ENCODE measurements around the gene SKI. TPM values are rescaled to one million over a fixed set of nuclear protein-coding genes. Genes with fewer than 3 reads are reported as not detected.

The SKI gene
- total RNA-seq, 4 donors from 2014 or later, result 60.2 to 157 (median 79.0) TPM

DNA sequence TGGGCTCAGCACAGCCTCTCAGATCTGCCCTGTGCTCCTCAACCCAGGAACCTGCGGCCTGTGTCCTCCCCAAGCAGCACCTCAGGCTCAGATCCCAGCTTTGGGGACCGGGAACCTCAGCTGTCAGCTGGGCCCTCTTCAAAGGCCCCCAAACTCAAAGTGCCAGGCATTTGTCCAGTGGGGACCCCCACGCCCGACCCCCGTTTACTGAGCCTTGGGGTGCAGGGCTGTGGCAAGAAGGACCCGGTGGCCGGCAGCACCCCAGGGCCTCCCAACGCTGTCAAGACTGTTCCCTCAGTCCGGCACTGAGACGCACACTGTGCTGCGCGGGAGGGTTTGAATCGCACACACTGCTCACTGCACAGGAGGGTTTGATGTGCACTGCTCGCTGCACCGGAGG is 128.3 kb downstream of the SKI start:
- H3K36me3 ChIP-seq, result peaks cover 0 to 6% of the 10 kb centered on the region in 2 donors
- no peaks in the 10 kb centered on the region for H3K27me3 ChIP-seq
- peaks cover 0 to 40% (median 18%) of the 10 kb centered on the region in 3 donors for H3K4me1 ChIP-seq
- no peak overlapping the region for H3K4me3 ChIP-seq
- no peak for ATAC-seq
- no peak overlapping the region for H3K27ac ChIP-seq
- H3K9me3 ChIP-seq, result no peaks in the 10 kb centered on the region
- TF ChIP-seq POLR2A (IDR thresholded peaks at IDR 0.05) (no peak), EP300 (IDR thresholded peaks at IDR 0.05) (no peak), POLR2AphosphoS5 (IDR thresholded peaks at IDR 0.05) (no peak)
- TF ChIP-seq, protein P1, sequence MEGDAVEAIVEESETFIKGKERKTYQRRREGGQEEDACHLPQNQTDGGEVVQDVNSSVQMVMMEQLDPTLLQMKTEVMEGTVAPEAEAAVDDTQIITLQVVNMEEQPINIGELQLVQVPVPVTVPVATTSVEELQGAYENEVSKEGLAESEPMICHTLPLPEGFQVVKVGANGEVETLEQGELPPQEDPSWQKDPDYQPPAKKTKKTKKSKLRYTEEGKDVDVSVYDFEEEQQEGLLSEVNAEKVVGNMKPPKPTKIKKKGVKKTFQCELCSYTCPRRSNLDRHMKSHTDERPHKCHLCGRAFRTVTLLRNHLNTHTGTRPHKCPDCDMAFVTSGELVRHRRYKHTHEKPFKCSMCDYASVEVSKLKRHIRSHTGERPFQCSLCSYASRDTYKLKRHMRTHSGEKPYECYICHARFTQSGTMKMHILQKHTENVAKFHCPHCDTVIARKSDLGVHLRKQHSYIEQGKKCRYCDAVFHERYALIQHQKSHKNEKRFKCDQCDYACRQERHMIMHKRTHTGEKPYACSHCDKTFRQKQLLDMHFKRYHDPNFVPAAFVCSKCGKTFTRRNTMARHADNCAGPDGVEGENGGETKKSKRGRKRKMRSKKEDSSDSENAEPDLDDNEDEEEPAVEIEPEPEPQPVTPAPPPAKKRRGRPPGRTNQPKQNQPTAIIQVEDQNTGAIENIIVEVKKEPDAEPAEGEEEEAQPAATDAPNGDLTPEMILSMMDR (IDR thresholded peaks at IDR 0.05), result no peak
- 80% methylated on average over 1 of the region's 15 CpGs; no CpG with 5 or more reads in 1 of the 2 donors for WGBS, 2 donors (ENCODE audit: low coverage in 1 of 2)

DNA sequence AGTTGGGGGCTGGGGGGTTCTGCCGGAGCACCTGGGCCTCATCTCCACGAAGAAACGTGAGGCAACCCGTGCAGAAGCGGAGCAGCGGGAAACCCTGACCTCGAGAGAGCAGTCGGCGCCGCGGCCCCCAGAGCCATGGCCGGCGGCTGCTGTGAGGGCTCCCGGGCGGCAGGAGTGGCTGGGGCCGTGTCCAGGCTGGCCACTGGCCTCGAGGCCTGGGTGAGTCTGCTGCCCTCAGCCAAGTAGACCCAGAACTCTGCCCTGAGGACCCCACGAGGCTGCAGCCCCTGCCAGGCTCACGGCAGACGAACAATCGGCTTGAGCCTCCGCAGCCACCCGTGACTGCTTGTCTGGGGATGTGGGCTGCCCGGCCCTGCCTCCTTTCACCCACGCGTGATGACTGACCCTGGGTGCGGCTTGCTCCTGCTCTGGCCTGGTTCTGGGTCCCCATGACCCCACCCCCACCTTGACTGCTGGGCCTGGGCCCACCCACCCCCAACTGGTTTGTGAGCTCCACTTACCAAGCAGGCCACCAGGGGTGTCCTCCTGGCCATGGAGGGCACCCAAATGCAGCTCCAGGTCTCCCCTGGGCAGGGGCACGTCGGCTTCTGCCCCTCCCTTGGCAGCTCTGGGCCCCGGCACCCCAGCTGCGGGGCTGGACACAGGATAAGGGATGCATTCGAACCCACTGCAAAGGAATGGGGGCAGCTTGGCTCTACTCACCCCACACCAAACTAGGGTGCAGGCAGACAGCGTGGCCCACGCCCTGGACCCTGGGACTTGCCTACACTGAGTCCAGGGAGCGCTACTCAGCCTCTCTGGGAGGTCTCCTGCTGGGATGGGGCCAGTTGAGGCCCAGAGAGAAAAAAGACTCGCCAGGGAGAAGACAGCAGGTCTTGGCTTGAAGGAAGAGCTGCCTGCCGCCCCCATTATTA is 129.1 kb downstream of the SKI start:
- ATAC-seq, result no peak

DNA sequence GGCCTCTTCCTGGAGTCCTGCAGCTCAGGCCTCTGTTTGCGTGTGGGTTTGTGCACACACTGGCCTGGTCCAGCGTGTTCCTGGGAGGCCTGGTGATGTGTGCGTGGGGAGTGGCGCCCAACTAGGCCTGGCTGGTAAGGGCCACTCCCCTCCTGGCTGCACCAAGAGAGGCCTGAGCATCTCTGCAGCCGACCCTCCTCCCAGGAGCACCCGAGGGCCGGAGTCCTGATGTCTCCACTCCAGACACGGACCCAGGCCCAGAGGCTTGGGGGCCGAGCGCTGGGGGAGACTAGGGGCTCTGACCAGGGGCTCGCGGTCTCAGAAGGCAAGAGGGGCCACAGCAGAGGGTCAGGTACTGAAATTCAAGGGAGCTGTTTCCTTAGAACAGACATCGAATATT is 130.0 kb downstream of the SKI start:
- peak overlapping the region in 1 of 4 donors; percentile 27 for H3K27ac ChIP-seq
- no peaks in the 10 kb centered on the region for H3K27me3 ChIP-seq
- ATAC-seq, result no peak
- TF ChIP-seq POLR2A (IDR thresholded peaks at IDR 0.05) (no peak), EP300 (IDR thresholded peaks at IDR 0.05) (no peak), POLR2AphosphoS5 (IDR thresholded peaks at IDR 0.05) (no peak)
- TF ChIP-seq, protein P1 (IDR thresholded peaks at IDR 0.05), result no peak
- H3K4me1 ChIP-seq, result peaks cover 0 to 44% (median 18%) of the 10 kb centered on the region in 3 donors
- H3K36me3 ChIP-seq, result peaks cover 0 to 6% of the 10 kb centered on the region in 2 donors
- WGBS, 2 donors (ENCODE audit: low coverage in 1 of 2), result 60 to 100% methylated on average over 1 of the region's 13 CpGs
- no peaks in the 10 kb centered on the region for H3K9me3 ChIP-seq
- no peak overlapping the region for H3K4me3 ChIP-seq

More for the DNA sequence above, 129.1 kb downstream of the SKI start:
- no peak for TF ChIP-seq POLR2A (IDR thresholded peaks at IDR 0.05)
- no peak for TF ChIP-seq EP300 (IDR thresholded peaks at IDR 0.05)
- 85% methylated on average over 4 of the region's 37 CpGs; no CpG with 5 or more reads in 1 of the 2 donors for WGBS, 2 donors (ENCODE audit: low coverage in 1 of 2)
- H3K4me3 ChIP-seq, result no peak overlapping the region
- peaks cover 0 to 6% of the 10 kb centered on the region in 2 donors for H3K36me3 ChIP-seq
- no peaks in the 10 kb centered on the region for H3K9me3 ChIP-seq
- H3K27ac ChIP-seq, result no peak overlapping the region
- no peaks in the 10 kb centered on the region for H3K27me3 ChIP-seq
- H3K4me1 ChIP-seq, result peaks cover 0 to 44% (median 18%) of the 10 kb centered on the region in 3 donors

DNA sequence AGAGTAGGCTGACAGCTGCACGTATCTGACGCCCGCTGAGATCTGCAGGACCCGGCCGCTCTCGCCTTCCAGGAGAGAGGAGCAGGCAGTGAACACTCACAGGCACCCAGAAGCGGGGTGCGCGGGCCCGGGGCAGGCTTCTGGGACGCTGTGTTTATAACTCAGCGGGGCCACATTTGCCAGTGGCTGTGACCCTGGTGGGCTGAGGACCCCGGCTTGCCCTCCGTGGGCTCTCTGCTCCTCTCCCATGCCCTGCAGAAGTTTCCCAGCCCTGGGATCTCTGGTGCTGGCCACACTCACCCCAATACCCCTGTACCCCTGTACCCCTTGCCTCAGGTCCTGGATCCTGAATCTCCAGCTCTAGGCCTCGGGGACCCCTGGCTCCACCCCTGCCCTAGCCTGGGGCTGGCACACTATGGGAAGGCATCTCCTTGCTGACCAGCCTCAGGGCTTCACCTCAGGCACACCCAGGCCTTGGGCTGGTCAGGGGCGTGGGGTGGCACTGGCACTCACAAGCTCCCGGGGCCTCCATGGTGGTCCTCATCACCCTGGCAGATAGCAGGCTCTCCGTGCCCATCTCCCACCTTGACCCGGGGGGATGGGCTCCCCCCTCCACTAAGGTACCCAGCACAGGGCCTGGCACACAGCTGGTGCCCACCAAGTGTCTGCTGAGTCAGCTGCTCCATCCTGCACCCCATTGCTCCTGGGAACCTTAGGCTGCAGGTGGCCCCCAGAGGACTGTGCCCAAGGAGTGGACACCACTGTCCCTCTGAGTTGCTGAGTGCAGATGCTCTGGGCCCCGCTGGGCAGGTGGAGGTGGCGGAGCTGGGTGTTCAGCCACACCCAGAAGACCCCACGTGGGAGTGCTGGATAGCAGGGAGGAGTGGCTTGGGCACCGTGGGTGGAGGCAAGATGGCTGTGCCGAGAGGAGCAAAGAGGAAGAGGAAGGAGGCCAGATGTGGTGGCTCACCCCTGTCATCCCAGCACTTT is 130.8 kb downstream of the SKI start:
- Histone ChIP-seq H3K9me3 (no peaks in the 10 kb centered on the region), H3K36me3 (peaks cover 0 to 6% of the 10 kb centered on the region in 2 donors), H3K4me1 (peaks cover 0 to 38% (median 18%) of the 10 kb centered on the region in 3 donors), H3K27me3 (no peaks in the 10 kb centered on the region), H3K27ac (peak overlapping the region in 2 of 4 donors; percentile 27 to 80), H3K4me3 (no peak overlapping the region)
- TF ChIP-seq POLR2AphosphoS5 (IDR thresholded peaks at IDR 0.05) (no peak), EP300 (IDR thresholded peaks at IDR 0.05) (no peak), POLR2A (IDR thresholded peaks at IDR 0.05) (no peak)
- TF ChIP-seq, protein P1 (IDR thresholded peaks at IDR 0.05), result no peak
- ATAC-seq, result no peak
- WGBS, 2 donors (ENCODE audit: low coverage in 1 of 2), result 83 to 91% methylated on average over 1 to 14 of the region's 24 CpGs

Other genes with a start within 250 kb of the SKI start
- under 1 TPM in 1 of 4 donors, not detected in 3; 0.12 TPM for gene CFAP74, start 224.5 kb upstream of the SKI start, total RNA-seq
- under 1 TPM in 1 of 4 donors, not detected in 3; 0.73 TPM for gene GABRD, start 209.0 kb upstream of the SKI start, total RNA-seq
- gene PRKCZ, start 177.9 kb upstream of the SKI start, total RNA-seq, result 1 to 10 TPM; 2.4 to 3.8 (median 2.9) TPM
- gene FAAP20, start 33.5 kb upstream of the SKI start, total RNA-seq, result 10 to 100 TPM; 25.8 to 51.1 (median 43.3) TPM
- 10 to 100 TPM in 1 of 4 donors, 1 to 10 TPM in 3; 5.0 to 14.6 (median 9.2) TPM for gene MORN1, start 163.2 kb downstream of the SKI start, total RNA-seq
- gene RER1, start 163.5 kb downstream of the SKI start, total RNA-seq, result 10 to 100 TPM; 54.4 to 78.6 (median 69.8) TPM
- 10 to 100 TPM; 18.2 to 30.0 (median 21.6) TPM for gene PEX10, start 184.2 kb downstream of the SKI start, total RNA-seq
- under 1 TPM; under 0.01 to 0.72 (median 0.15) TPM for gene PLCH2, start 248.0 kb downstream of the SKI start, total RNA-seq